Mononuclear cell (primary cell): ENCODE measurements around the gene CDH6. TPM values are rescaled to one million over a fixed set of nuclear protein-coding genes. Genes with fewer than 3 reads are reported as not detected.

Source experiments
- H3K27me3 ChIP-seq: 2 replicates; pipeline ENCODE4 v1.6.0; 2011; ENCODE audit warnings: low read length, control low read depth; ENCODE audit not compliant: insufficient read depth
- H3K4me1 ChIP-seq: 2 replicates; pipeline ENCODE4 v1.5.1; 2011; ENCODE audit warnings: mild to moderate bottlenecking, low read length, control low read depth; ENCODE audit not compliant: insufficient read depth
- H3K4me3 ChIP-seq: 2 replicates; pipeline ENCODE4 v1.5.1; 2011; ENCODE audit warnings: mild to moderate bottlenecking, low read length, moderate library complexity
- H3K9me3 ChIP-seq: 2 replicates; pipeline ENCODE4 v1.5.1; 2011; ENCODE audit warnings: low read depth, mild to moderate bottlenecking, control low read depth, low read length
- total RNA-seq: library from RNA; depleted of rRNA; stranded (reverse); fragments of >200 nt; gene quantifications from one replicate; pipeline ENCODE4 v1.2.3, GENCODE V29; 2012

Gene CDH6
- total RNA-seq, 1 donor = not detected

DNA sequence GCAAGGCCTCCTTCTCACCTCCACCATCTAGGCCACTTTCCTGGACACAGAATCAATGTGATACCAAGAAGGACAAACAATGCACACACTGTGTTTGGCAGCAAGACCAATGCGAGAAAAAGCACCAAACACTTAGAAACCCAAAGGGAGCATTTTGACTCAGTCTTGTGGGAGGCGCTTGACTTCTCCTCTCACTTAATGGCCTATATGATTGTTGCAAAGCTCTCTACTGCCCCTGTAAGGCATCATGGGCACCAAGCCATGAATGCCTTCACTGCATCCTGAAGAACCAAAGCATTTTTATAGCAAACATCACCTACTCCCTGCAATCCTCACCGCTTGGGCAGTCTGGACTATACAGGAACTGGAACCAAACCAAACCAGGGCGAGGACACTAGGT, 57.5 kb downstream of the CDH6 start:
- no peaks in the 10 kb centered on the region for H3K27me3 ChIP-seq
- no peak overlapping the region for H3K4me3 ChIP-seq
- no peaks in the 10 kb centered on the region for H3K9me3 ChIP-seq
- H3K4me1 ChIP-seq = no peaks in the 10 kb centered on the region

- H3K27me3 ChIP-seq = no peaks in the 10 kb centered on the region
- no peaks in the 10 kb centered on the region for H3K9me3 ChIP-seq
- no peak overlapping the region for H3K4me3 ChIP-seq
- no peaks in the 10 kb centered on the region for H3K4me1 ChIP-seq
Observed at GRCh38 chr5:31255041-31255440, 61.6 kb downstream of the CDH6 start.

DNA sequence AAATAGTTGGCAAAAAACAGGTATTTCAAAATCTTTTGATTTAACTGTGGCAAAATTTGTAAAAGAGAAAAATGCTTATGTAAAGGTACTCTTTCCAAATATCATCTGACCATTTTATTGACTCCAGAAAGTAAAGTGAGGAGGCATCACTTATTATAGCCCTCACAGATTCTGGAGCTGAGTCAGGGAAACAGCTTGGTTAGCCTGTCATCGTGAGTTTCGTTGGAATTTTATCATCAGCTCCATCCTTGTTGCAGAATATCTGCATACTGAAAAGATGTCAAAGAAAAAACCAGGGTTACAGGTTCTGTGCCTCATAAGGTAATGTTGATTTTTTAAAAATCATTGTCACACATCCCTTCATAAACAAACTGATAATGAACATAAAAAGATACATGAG, 74.8 kb downstream of the CDH6 start:
- Histone ChIP-seq H3K27me3 (no peaks in the 10 kb centered on the region), H3K4me3 (no peak overlapping the region), H3K4me1 (no peaks in the 10 kb centered on the region), H3K9me3 (no peaks in the 10 kb centered on the region)

- no peaks in the 10 kb centered on the region for H3K4me1 ChIP-seq
- no peaks in the 10 kb centered on the region for H3K9me3 ChIP-seq
- no peaks in the 10 kb centered on the region for H3K27me3 ChIP-seq
- H3K4me3 ChIP-seq = no peak overlapping the region
Observed at GRCh38 chr5:31268686-31269085, 75.2 kb downstream of the CDH6 start.

DNA sequence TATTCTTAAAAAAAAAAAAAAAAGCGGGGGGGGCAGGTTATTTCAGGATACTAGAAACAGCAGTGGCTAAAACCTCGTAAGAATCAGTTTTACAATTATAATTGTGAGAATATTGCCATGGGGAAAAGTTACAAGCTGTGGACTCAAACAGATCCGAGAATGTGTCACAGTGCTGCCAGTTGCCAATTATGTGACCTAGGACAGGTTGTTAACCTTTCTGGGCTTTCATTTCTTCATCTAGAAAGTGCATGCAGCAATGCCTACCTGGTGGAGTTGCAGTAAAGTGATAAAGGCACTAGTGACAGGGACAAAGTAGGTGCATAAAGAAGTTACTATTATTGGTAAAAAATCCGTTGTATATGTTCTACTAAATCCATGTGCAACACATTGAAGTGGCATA, 75.8 kb downstream of the CDH6 start:
- H3K27me3 ChIP-seq = no peaks in the 10 kb centered on the region
- no peaks in the 10 kb centered on the region for H3K4me1 ChIP-seq
- no peak overlapping the region for H3K4me3 ChIP-seq
- no peaks in the 10 kb centered on the region for H3K9me3 ChIP-seq

GRCh38 chr5:31270396-31270795, 76.9 kb downstream of the CDH6 start:
- Histone ChIP-seq H3K9me3 (no peaks in the 10 kb centered on the region), H3K27me3 (no peaks in the 10 kb centered on the region), H3K4me3 (no peak overlapping the region), H3K4me1 (no peaks in the 10 kb centered on the region)

DNA sequence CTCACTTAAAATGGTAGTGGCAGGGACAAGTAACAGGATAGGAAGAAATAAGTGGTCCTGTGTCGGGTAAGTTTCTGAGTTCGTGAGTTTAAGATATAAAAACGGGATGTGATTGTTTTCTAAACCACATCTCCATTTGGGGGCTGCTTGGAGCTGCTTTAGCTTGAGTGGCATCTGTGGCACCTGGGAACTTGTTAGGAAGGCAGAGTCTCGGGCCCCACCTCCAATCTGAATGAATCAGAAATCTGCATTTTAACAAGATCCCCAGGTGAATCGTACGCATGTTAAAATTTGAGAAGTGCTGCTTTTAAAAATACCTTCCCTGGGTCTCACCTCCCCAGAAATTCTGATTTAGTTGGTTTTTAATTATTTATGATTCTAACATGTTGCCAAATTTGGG, 78.1 kb downstream of the CDH6 start:
- Histone ChIP-seq H3K4me3 (no peak overlapping the region), H3K4me1 (no peaks in the 10 kb centered on the region), H3K9me3 (no peaks in the 10 kb centered on the region)

DNA sequence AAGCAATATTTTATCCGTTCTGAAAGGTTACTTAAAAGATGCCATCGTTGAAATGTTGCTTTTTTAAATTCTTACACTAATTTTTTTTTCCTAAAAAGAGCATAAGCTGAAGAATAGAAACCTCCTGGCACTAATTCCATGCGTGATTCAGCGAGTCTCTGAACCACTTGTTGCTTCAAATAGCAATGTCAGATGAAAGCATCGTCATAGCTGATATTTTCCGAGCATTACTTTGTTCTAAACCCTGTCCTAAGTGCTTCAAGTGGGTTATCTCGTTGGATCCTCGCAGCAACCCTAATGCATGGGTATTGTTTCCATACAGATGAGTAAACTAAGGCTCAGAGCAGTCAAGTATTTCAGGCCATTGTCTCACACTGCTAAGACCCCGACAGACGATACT, 79.7 kb downstream of the CDH6 start:
- Histone ChIP-seq H3K4me1 (no peaks in the 10 kb centered on the region), H3K27me3 (no peaks in the 10 kb centered on the region), H3K4me3 (no peak overlapping the region), H3K9me3 (no peaks in the 10 kb centered on the region)

More for the DNA sequence above, 78.1 kb downstream of the CDH6 start:
- H3K27me3 ChIP-seq = no peaks in the 10 kb centered on the region

GRCh38 chr5:31273631-31274378, 80.3 kb downstream of the CDH6 start:
- Histone ChIP-seq H3K27me3 (no peaks in the 10 kb centered on the region), H3K4me3 (no peak overlapping the region), H3K4me1 (no peaks in the 10 kb centered on the region), H3K9me3 (no peaks in the 10 kb centered on the region)

GRCh38 chr5:31280210-31280609, 86.7 kb downstream of the CDH6 start:
- H3K4me1 ChIP-seq = no peaks in the 10 kb centered on the region
- H3K9me3 ChIP-seq = no peaks in the 10 kb centered on the region
- no peaks in the 10 kb centered on the region for H3K27me3 ChIP-seq
- no peak overlapping the region for H3K4me3 ChIP-seq

DNA sequence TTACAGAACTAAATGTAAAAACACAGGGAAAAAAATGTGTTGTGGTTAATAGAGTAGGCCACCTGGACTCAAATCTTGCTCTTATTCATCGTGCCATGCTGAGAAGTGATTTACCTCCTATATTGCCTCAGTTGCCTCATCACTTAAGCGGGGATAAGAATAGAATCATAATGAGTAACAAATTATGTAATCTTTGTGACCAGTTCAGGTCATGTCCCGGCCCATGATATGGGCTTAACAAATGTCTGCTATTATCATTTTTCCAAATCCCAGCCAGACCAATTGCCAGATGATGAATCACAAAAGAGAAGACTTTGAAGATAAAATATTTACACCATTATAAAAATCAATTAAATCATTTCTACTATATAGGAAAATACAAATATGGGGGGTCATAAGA, 89.8 kb downstream of the CDH6 start:
- H3K27me3 ChIP-seq = no peaks in the 10 kb centered on the region
- no peak overlapping the region for H3K4me3 ChIP-seq
- no peaks in the 10 kb centered on the region for H3K9me3 ChIP-seq
- no peaks in the 10 kb centered on the region for H3K4me1 ChIP-seq

- Histone ChIP-seq H3K9me3 (no peaks in the 10 kb centered on the region), H3K27me3 (no peaks in the 10 kb centered on the region), H3K4me3 (no peak overlapping the region), H3K4me1 (no peaks in the 10 kb centered on the region)
Observed at GRCh38 chr5:31285025-31285424, 91.5 kb downstream of the CDH6 start.

DNA sequence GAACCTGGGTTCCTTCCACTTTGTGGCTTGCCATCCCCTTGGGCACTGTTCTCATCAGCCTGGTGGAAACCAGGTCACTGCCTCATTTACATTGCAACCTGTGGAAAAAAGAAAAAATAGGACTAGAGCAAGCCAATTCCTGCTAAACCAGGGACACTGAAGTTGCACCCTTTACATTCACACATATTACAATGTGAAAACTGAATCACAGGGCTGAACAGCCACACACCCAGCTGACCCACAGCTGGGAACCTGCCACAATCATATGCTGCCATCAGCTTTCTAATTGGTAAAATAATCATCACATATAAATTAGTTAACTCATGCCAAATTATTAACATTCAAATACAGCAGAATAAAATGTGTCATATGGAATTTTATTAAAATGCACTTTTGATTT, 94.5 kb downstream of the CDH6 start:
- Histone ChIP-seq H3K9me3 (no peaks in the 10 kb centered on the region), H3K4me1 (no peaks in the 10 kb centered on the region)

DNA sequence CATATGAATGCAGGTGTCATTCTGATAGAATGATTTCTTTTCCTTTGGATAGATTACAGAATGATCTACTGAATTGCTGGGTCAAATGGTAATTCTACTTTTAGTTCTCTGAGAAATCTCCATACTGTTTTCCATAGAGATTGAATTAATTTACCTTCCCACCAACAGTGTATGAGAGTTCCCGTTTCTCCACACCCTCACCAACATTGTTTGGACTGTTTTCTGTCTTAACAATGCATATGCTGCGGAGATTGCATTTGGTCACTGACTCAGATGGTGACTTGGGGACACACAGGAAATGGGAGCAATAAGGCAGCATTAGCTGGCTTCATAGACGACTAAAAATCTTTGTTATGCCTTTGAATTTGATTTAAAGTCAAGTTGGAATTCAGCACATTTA, 95.9 kb downstream of the CDH6 start:
- H3K4me3 ChIP-seq = no peak overlapping the region
- H3K27me3 ChIP-seq = no peaks in the 10 kb centered on the region
- no peaks in the 10 kb centered on the region for H3K9me3 ChIP-seq
- no peaks in the 10 kb centered on the region for H3K4me1 ChIP-seq

More for the DNA sequence above, 94.5 kb downstream of the CDH6 start:
- Histone ChIP-seq H3K4me3 (no peak overlapping the region), H3K27me3 (no peaks in the 10 kb centered on the region)

DNA sequence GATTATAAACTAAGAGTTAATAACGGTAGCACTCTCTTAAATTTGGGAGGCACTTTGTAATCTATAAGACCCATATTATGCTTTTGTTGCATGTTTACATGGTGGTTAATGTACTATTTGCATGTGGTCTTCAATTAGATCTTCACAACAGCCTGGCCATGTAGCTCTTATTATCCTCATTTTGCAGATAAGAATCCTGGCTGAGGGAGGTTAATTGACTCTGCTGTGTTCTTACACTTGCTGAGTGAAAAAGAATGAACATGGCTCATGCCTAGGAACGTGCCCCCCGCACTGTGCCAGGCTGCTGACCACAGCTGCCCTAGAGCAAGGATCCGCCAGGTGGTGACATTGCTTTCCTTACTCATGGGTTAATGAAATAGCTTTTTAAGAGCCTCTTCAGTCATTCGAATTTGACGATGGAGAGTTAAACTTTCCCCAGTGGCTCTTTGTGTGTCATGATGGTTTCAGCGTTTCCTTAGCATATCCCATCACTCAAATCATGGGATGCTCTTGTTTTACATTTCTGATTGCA, 97.9 kb downstream of the CDH6 start:
- Histone ChIP-seq H3K4me3 (no peak overlapping the region), H3K27me3 (no peaks in the 10 kb centered on the region), H3K4me1 (no peaks in the 10 kb centered on the region), H3K9me3 (no peaks in the 10 kb centered on the region)

DNA sequence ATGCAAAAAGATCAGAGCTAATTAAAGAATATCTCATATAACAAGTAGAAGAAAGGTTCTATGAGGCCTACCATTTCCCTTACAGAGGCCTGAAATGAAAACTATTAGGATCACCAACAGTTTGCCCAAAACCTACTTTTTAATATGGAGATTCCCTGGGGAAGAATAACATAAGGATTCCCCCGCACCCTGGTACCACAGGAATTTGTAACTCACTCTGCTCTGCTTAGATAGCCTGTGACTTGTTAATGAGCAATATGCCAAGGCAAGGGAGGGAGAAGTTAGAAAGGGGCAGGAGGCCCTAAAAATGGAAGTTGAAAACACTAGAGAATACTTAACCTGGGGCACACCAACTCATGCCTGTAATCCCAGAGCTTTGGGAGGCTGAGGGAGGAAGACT, 107.0 kb downstream of the CDH6 start:
- Histone ChIP-seq H3K9me3 (no peaks in the 10 kb centered on the region), H3K27me3 (no peaks in the 10 kb centered on the region), H3K4me3 (no peak overlapping the region), H3K4me1 (no peaks in the 10 kb centered on the region)
